Astrocyte (in vitro differentiated cells and primary cell): ENCODE measurements around the gene ATP5F1D.

Source experiments
- CTCF ChIP-seq: IDR thresholded peaks from 2 replicates; pipeline ENCODE4 v1.5.1; 2011; ENCODE audit warnings: low read depth, mild to moderate bottlenecking, inconsistent platforms, low read length, moderate library complexity; ENCODE audit not compliant: insufficient read depth
- EZH2 ChIP-seq: IDR thresholded peaks from 2 replicates; pipeline ENCODE4 v1.6.1; 2012; ENCODE audit warnings: mild to moderate bottlenecking, low read length, inconsistent platforms; ENCODE audit not compliant: insufficient read depth

- TF ChIP-seq CTCF (no peak), EZH2 (no peak)
Measured at GRCh38 chr19:1249990-1250436, 8.5 kb downstream of the ATP5F1D start.
